Mammary epithelial cell (primary cell): ENCODE data around the gene CHD1L.

Experiments
- CTCF ChIP-seq, 2 donors: IDR thresholded peaks in 1 of 2; conservative IDR thresholded peaks in 1 of 2; 2 replicates each; pipeline ENCODE4 v1.5.1; 2011 to 2012; ENCODE audit warnings: inconsistent platforms in 2 of 2, low read length in 2 of 2, mild to moderate bottlenecking in 2 of 2, control low read depth in 1 of 2, low read depth in 1 of 2; ENCODE audit not compliant: insufficient read depth in 1 of 2; ENCODE audit errors: extremely low read depth in 1 of 2
- EZH2 ChIP-seq: IDR thresholded peaks from 2 replicates; pipeline ENCODE4 v1.6.1; 2012; ENCODE audit warnings: low read length, inconsistent platforms, borderline replicate concordance

- TF ChIP-seq CTCF (conservative IDR thresholded peaks at IDR 0.05 in 1 of 2, IDR thresholded peaks at IDR 0.05 in 1 of 2; ENCODE audit: extremely low read depth in 1 of 2, insufficient read depth in 1 of 2, low read depth in 1 of 2, low read length in 2 of 2) (no peak), EZH2 (no peak)
Measured at GRCh38 chr1:147235822-147236221, 6.7 kb upstream of the CHD1L start.
